IMR-90 (cell line): ENCODE results near the gene TRIO. TPM values are rescaled to one million over a fixed set of nuclear protein-coding genes. Genes with fewer than 3 reads are reported as not detected.

ENCODE experiments used
- ATAC-seq: fragments of 200-7000 bp; cut with Tn5 transposase; 2 replicates; pipeline ENCODE4 v1.9.1; 2020; ENCODE audit warnings: low read depth, mild to moderate bottlenecking, moderate library complexity
- BruUV-seq: library from RNA; stranded (reverse); fragments of 400-500 nt; replicated peaks from 2 replicates; lab custom pipeline; 2021; lab: Mats Ljungman, UMichigan
- CTCF ChIA-PET: fragments of 300-600 bp; formaldehyde crosslinking; extraction: SDS; loops from one replicate; lab custom pipeline; 2021; ENCODE audit warnings: antibody characterized with exemption; lab: Yijun Ruan, JAX
- POLR2A ChIA-PET: fragments of 300-600 bp; sonication (Branson Sonifier 250); formaldehyde crosslinking; loops from one replicate; lab custom pipeline; 2022; ENCODE audit warnings: antibody characterized with exemption; ENCODE audit not compliant: unreplicated experiment; lab: Charles Lee
- DNase-seq: peaks from one replicate; pipeline ENCODE4 v3.0.0; 2013
- H2AFZ ChIP-seq: replicated peaks from 2 replicates; pipeline ENCODE3; 2013; ENCODE audit warnings: low read length, mild to moderate bottlenecking; ENCODE audit not compliant: poor library complexity
- H2AK5ac ChIP-seq: 2 replicates; pipeline ENCODE4 v1.6.1; 2013; ENCODE audit warnings: low read depth, low read length, inconsistent platforms
- H2AK9ac ChIP-seq: replicated peaks from 2 replicates; pipeline ENCODE3; 2013; ENCODE audit warnings: mild to moderate bottlenecking, low read depth, low read length, moderate library complexity; ENCODE audit not compliant: poor library complexity
- H2BK120ac ChIP-seq: 2 replicates; pipeline ENCODE4 v1.6.1; 2013; ENCODE audit warnings: low read depth, low read length, inconsistent platforms
- H2BK15ac ChIP-seq: 3 replicates; pipeline ENCODE4 v1.6.1; 2013; ENCODE audit warnings: low read depth, low read length, inconsistent platforms
- H2BK20ac ChIP-seq: 2 replicates; pipeline ENCODE4 v1.6.1; 2013; ENCODE audit warnings: low read depth, mild to moderate bottlenecking, inconsistent platforms, low read length, moderate library complexity
- H2BK5ac ChIP-seq: 2 replicates; pipeline ENCODE4 v1.6.1; 2013; ENCODE audit warnings: mild to moderate bottlenecking, low read depth, low read length, inconsistent platforms; ENCODE audit not compliant: poor library complexity, severe bottlenecking
- H3K14ac ChIP-seq: replicated peaks from 2 replicates; pipeline ENCODE4 v1.6.1; 2013; ENCODE audit warnings: low read depth, low read length, inconsistent platforms
- H3K18ac ChIP-seq: 2 replicates; pipeline ENCODE4 v1.6.1; 2013; ENCODE audit warnings: low read depth, low read length, control low read depth
- H3K23ac ChIP-seq: 2 replicates; pipeline ENCODE4 v1.6.1; 2013; ENCODE audit warnings: low read depth, low read length, inconsistent platforms
- H3K27ac ChIP-seq: 2 replicates; pipeline ENCODE4 v1.5.1; 2013; ENCODE audit warnings: mild to moderate bottlenecking, control low read depth, low read length; ENCODE audit not compliant: insufficient read depth
- H3K27me3 ChIP-seq: 2 replicates; pipeline ENCODE4 v1.6.1; 2013; ENCODE audit warnings: low read length; ENCODE audit not compliant: control insufficient read depth, insufficient read depth
- H3K36me3 ChIP-seq: 2 replicates; pipeline ENCODE4 v1.6.1; 2013; ENCODE audit warnings: low read length, mixed read lengths; ENCODE audit not compliant: control insufficient read depth, insufficient read depth
- H3K4ac ChIP-seq: 2 replicates; pipeline ENCODE4 v1.6.1; 2013; ENCODE audit warnings: low read depth, low read length, inconsistent platforms
- H3K4me1 ChIP-seq: 2 replicates; pipeline ENCODE4 v1.6.1; 2013; ENCODE audit warnings: low read length, mixed read lengths; ENCODE audit not compliant: control insufficient read depth, insufficient read depth
- H3K4me2 ChIP-seq: 2 replicates; pipeline ENCODE4 v1.6.1; 2013; ENCODE audit warnings: low read depth, mild to moderate bottlenecking, control low read depth, low read length, moderate library complexity
- H3K4me3 ChIP-seq: 2 replicates; pipeline ENCODE4 v1.5.1; 2013; ENCODE audit warnings: low read depth, mild to moderate bottlenecking, control low read depth, low read length, moderate library complexity; ENCODE audit not compliant: insufficient read depth
- H3K56ac ChIP-seq: 2 replicates; pipeline ENCODE4 v1.6.1; 2013; ENCODE audit warnings: low read length, inconsistent platforms; ENCODE audit not compliant: insufficient read depth; ENCODE audit errors: extremely low read depth
- H3K79me1 ChIP-seq, 2 experiments: 2 replicates each; pipeline ENCODE4 v1.6.1; 2013; ENCODE audit warnings: low read length in 2 of 2, inconsistent platforms in 1 of 2, low read depth in 1 of 2
- H3K9ac ChIP-seq: 2 replicates; pipeline ENCODE4 v1.6.1; 2013; ENCODE audit warnings: low read depth, low read length, control low read depth
- H3K9me1 ChIP-seq: 2 replicates; pipeline ENCODE4 v1.6.1; 2013; ENCODE audit warnings: low read length, inconsistent platforms; ENCODE audit not compliant: insufficient read depth
- H3K9me3 ChIP-seq: 2 replicates; pipeline ENCODE4 v1.6.1; 2013; ENCODE audit warnings: low read length; ENCODE audit not compliant: control insufficient read depth, insufficient read depth
- H4K20me1 ChIP-seq: 2 replicates; pipeline ENCODE4 v1.6.1; 2013; ENCODE audit warnings: low read length, inconsistent platforms; ENCODE audit not compliant: insufficient read depth
- H4K5ac ChIP-seq: 2 replicates; pipeline ENCODE4 v1.6.1; 2013; ENCODE audit warnings: mild to moderate bottlenecking, low read depth, low read length, control low read depth
- H4K8ac ChIP-seq, 2 experiments: 2 replicates each; pipeline ENCODE4 v1.6.1; 2013; ENCODE audit warnings: low read depth in 2 of 2, low read length in 2 of 2, control low read depth in 1 of 2, inconsistent platforms in 1 of 2
- H4K91ac ChIP-seq: 2 replicates; pipeline ENCODE4 v1.6.1; 2013; ENCODE audit warnings: low read depth, low read length, inconsistent platforms; ENCODE audit not compliant: insufficient read depth
- BHLHE40 ChIP-seq: fragments of 150-350 bp; IDR thresholded peaks from 2 replicates; pipeline ENCODE4 v1.6.1; 2016; ENCODE audit warnings: mild to moderate bottlenecking, low read depth, low read length
- CEBPB ChIP-seq: IDR thresholded peaks from 2 replicates; pipeline ENCODE4 v1.6.1; 2012; ENCODE audit warnings: low read depth, low read length, improper control_type of control experiment
- CHD1 ChIP-seq: IDR thresholded peaks from 2 replicates; pipeline ENCODE4 v1.6.1; 2012; ENCODE audit warnings: low read depth, low read length, improper control_type of control experiment
- CTCF ChIP-seq: conservative IDR thresholded peaks from 2 replicates; pipeline ENCODE4 v1.5.1; 2012; ENCODE audit warnings: mild to moderate bottlenecking, low read depth, low read length, improper control_type of control experiment
- ELK1 ChIP-seq: fragments of 150-350 bp; IDR thresholded peaks from 2 replicates; pipeline ENCODE4 v1.6.1; 2016; ENCODE audit warnings: low read depth, mild to moderate bottlenecking, low read length, moderate library complexity, borderline replicate concordance
- FOS ChIP-seq: fragments of 150-350 bp; IDR thresholded peaks from 2 replicates; pipeline ENCODE4 v1.6.1; 2016; ENCODE audit warnings: low read depth, low read length
- MAFK ChIP-seq: IDR thresholded peaks from 2 replicates; pipeline ENCODE4 v1.6.1; 2012; ENCODE audit warnings: low read depth, low read length, improper control_type of control experiment
- MAZ ChIP-seq: IDR thresholded peaks from 2 replicates; pipeline ENCODE4 v1.6.1; 2012; ENCODE audit warnings: low read depth, mild to moderate bottlenecking, low read length, improper control_type of control experiment, moderate library complexity, borderline replicate concordance
- MXI1 ChIP-seq: IDR thresholded peaks from 2 replicates; pipeline ENCODE4 v1.6.1; 2012; ENCODE audit warnings: low read depth, mild to moderate bottlenecking, low read length, moderate library complexity, borderline replicate concordance
- NFE2L2 ChIP-seq: fragments of 150-350 bp; IDR thresholded peaks from 2 replicates; pipeline ENCODE4 v1.6.1; 2016; ENCODE audit warnings: low read depth, mild to moderate bottlenecking, low read length
- POLR2A ChIP-seq: IDR thresholded peaks from 2 replicates; pipeline ENCODE4 v1.6.1; 2012; ENCODE audit warnings: mild to moderate bottlenecking, low read depth, low read length
- RAD21 ChIP-seq: IDR thresholded peaks from 2 replicates; pipeline ENCODE4 v1.6.1; 2012; ENCODE audit warnings: low read length, improper control_type of control experiment
- RCOR1 ChIP-seq: IDR thresholded peaks from 2 replicates; pipeline ENCODE4 v1.6.1; 2012; ENCODE audit warnings: mild to moderate bottlenecking, low read length, improper control_type of control experiment; ENCODE audit not compliant: insufficient replicate concordance
- RFX5 ChIP-seq: IDR thresholded peaks from 2 replicates; pipeline ENCODE4 v1.8.0; 2012; ENCODE audit warnings: low read depth, mild to moderate bottlenecking, low read length, moderate library complexity
- SMC3 ChIP-seq: fragments of 150-350 bp; IDR thresholded peaks from 2 replicates; pipeline ENCODE4 v1.6.1; 2016; ENCODE audit warnings: low read depth, mild to moderate bottlenecking, antibody characterized with exemption, low read length, moderate library complexity
- USF2 ChIP-seq: fragments of 150-350 bp; IDR thresholded peaks from 2 replicates; pipeline ENCODE4 v1.6.1; 2017; ENCODE audit warnings: mild to moderate bottlenecking, antibody characterized with exemption, low read length, low read depth
- WGBS, 2 experiments: methylation state at CpG; one replicate each; pipeline versions ENCODE4 v1.1.5 to v1.1.7; 2013; ENCODE audit warnings: missing lambda C conversion rate in 2 of 2; ENCODE audit not compliant: insufficient read length in 1 of 2; ENCODE audit errors: extremely low coverage in 2 of 2; 5-methylcytosine and 5-hydroxymethylcytosine counted together
- dilution Hi-C: fragments of 300-500 bp; cut with HindIII; formaldehyde crosslinking; loops from one replicate; pipeline ENCODE4 v1.14.3; 2018; ENCODE audit warnings: low sequenced_read_pairs; ENCODE audit not compliant: unreplicated experiment
- in situ Hi-C: fragments of 300-500 bp; cut with MboI; formaldehyde crosslinking; loops from 3 replicates; pipeline ENCODE4 v1.14.3; 2019; ENCODE audit warnings: low sequenced_read_pairs, inconsistent platforms, mixed read lengths
- intact Hi-C: fragments of 100-400 bp; cut with micrococcal nuclease; formaldehyde crosslinking; loops from 2 replicates; pipeline ENCODE4 v1.10.0; 2022
- polyA plus RNA-seq, 3 experiments: library from polyadenylated mRNA; depleted of rRNA; stranded (reverse); fragments of >200 nt; gene quantifications; 2 replicates each; pipeline ENCODE4 v1.2.3, GENCODE V29; 2012; ENCODE audit warnings: low replicate concordance in 1 of 3
- total RNA-seq: library from RNA; depleted of rRNA; stranded (reverse); fragments of >200 nt; gene quantifications from 2 replicates; pipeline ENCODE4 v1.2.3, GENCODE V29; 2012

Gene TRIO
- total and polyA plus RNA-seq, 2 of the 4 experiments (the other 2 are of a cell fraction) = 206 to 522 TPM

GRCh38 chr5:14299666-14300065 lies 156.5 kb downstream of the TRIO start:
- Histone ChIP-seq H3K9me1 (peaks cover 36% of the 10 kb centered on the region), H2BK120ac (no peak overlapping the region), H2BK5ac (peak overlapping the region; percentile 28), H2BK15ac (no peak overlapping the region), H4K91ac (no peak overlapping the region), H4K20me1 (peaks cover 97% of the 10 kb centered on the region), H3K14ac (no peak overlapping the region), H2BK20ac (no peak overlapping the region), H4K5ac (no peak overlapping the region), H3K9ac (no peak overlapping the region), H3K23ac (peak overlapping the region; percentile 55; the same call in 1 of the 2 replicates), H3K9me3 (no peaks in the 10 kb centered on the region), H3K4me2 (no peak overlapping the region), H3K56ac (no peak overlapping the region), H3K18ac (no peak overlapping the region), H3K79me1 (peaks cover 37 to 87% of the 10 kb centered on the region in 2 experiments), H3K4ac (no peak overlapping the region), H2AK5ac (no peak overlapping the region), H2AFZ (no peak overlapping the region), H3K27me3 (no peaks in the 10 kb centered on the region), H2AK9ac (no peak overlapping the region), H3K27ac (no peak overlapping the region), H3K4me1 (peaks cover 39% of the 10 kb centered on the region), H4K8ac (no peak overlapping the region), H3K36me3 (peaks cover 62% of the 10 kb centered on the region), H3K4me3 (no peak overlapping the region)
- dilution Hi-C loops (no loop called here), in situ Hi-C loops (no loop called here), intact Hi-C loops (no loop called here)
- WGBS, 2 experiments = no CpG with 5 or more reads among the region's 4 CpGs
- DNase-seq (no peak), ATAC-seq (no peak)
- BruUV-seq = no TSS peak
- POLR2A ChIA-PET = no interaction called here
- CTCF ChIA-PET = no interaction called here
- TF ChIP-seq SMC3 = no peak
- TF ChIP-seq USF2 = no peak
- TF ChIP-seq ELK1 = no peak
- TF ChIP-seq RCOR1 = no peak
- no peak for TF ChIP-seq RFX5
- no peak for TF ChIP-seq RAD21
- no peak for TF ChIP-seq NFE2L2
- TF ChIP-seq POLR2A = no peak
- TF ChIP-seq CHD1 = no peak
- no peak for TF ChIP-seq MAZ
- TF ChIP-seq MAFK = no peak
- TF ChIP-seq FOS = no peak
- no peak for TF ChIP-seq BHLHE40
- TF ChIP-seq MXI1 = no peak
- no peak for TF ChIP-seq CEBPB
- TF ChIP-seq CTCF = no peak
